Activated B cell treated with CpG ODN at 0.5 μM for 24 hours (primary cell): Measurements from ENCODE around the gene FOXP1. TPM values are rescaled to one million over a fixed set of nuclear protein-coding genes. Genes with fewer than 3 reads are reported as not detected.

ENCODE experiments used
- ATAC-seq: fragments of 200-7000 bp; cut with Tn5 transposase; one replicate; pipeline ENCODE4 v1.10.0; 2021; ENCODE audit warnings: low read depth, mild to moderate bottlenecking, moderate library complexity
- CTCF ChIA-PET: fragments of 350-600 bp; sonication (Branson Sonifier 250); formaldehyde crosslinking; loops from one replicate; lab custom pipeline; 2021; ENCODE audit warnings: antibody characterized with exemption; lab: Charles Lee
- POLR2A ChIA-PET: fragments of 350-600 bp; sonication (Branson Sonifier 250); formaldehyde crosslinking; loops from one replicate; lab custom pipeline; 2021; ENCODE audit warnings: antibody characterized with exemption; lab: Charles Lee
- DNase-seq: peaks from one replicate; pipeline ENCODE4 v3.0.0; 2022
- H3K27ac Mint-ChIP-seq: one replicate; pipeline ENCODE4 v1.8.0; 2020; ENCODE audit warnings: mixed read lengths
- H3K27me3 Mint-ChIP-seq: one replicate; pipeline ENCODE4 v1.8.0; 2021; ENCODE audit warnings: mixed read lengths
- H3K36me3 Mint-ChIP-seq: one replicate; pipeline ENCODE4 v1.8.0; 2021; ENCODE audit warnings: low read depth, mixed read lengths
- H3K4me1 Mint-ChIP-seq: one replicate; pipeline ENCODE4 v1.8.0; 2021; ENCODE audit warnings: mixed read lengths
- H3K4me3 Mint-ChIP-seq: one replicate; pipeline ENCODE4 v1.8.0; 2020; ENCODE audit warnings: mild to moderate bottlenecking, mixed read lengths
- H3K9me3 Mint-ChIP-seq: one replicate; pipeline ENCODE4 v1.8.0; 2020; ENCODE audit warnings: mixed read lengths
- CTCF ChIP-seq: fragments of 200-600 bp; IDR thresholded peaks from one replicate; pipeline ENCODE4 v1.8.0; 2022; ENCODE audit warnings: antibody characterized with exemption, mild to moderate bottlenecking
- intact Hi-C: fragments of 100-400 bp; cut with micrococcal nuclease; formaldehyde crosslinking; loops from one replicate; pipeline ENCODE4 v1.15.1; 2024
- total RNA-seq: library from RNA; stranded (reverse); gene quantifications from 2 replicates; pipeline ENCODE4 v1.2.3, GENCODE V29; 2022

The FOXP1 gene
- total RNA-seq, 1 donor from 2014 or later = 563 TPM

GRCh38 chr3:71621825-71622537 is 38.5 kb upstream of the FOXP1 start:
- no peak for TF ChIP-seq CTCF
- POLR2A ChIA-PET = no interaction called here
- CTCF ChIA-PET = no interaction called here
- H3K9me3 Mint-ChIP-seq = peaks cover 6% of the 10 kb centered on the region
- ATAC-seq = no peak
- no peak overlapping the region for H3K4me3 Mint-ChIP-seq
- no peaks in the 10 kb centered on the region for H3K4me1 Mint-ChIP-seq
- no peak for DNase-seq
- H3K36me3 Mint-ChIP-seq = no peaks in the 10 kb centered on the region
- intact Hi-C loops = no loop called here
- peaks cover 4% of the 10 kb centered on the region for H3K27me3 Mint-ChIP-seq
- no peak overlapping the region for H3K27ac Mint-ChIP-seq

GRCh38 chr3:71618538-71618937 is 35.0 kb upstream of the FOXP1 start:
- intact Hi-C loops = no loop called here

GRCh38 chr3:71616571-71617021 is 33.1 kb upstream of the FOXP1 start:
- CTCF ChIA-PET = no interaction called here
- ATAC-seq (no peak), DNase-seq (no peak)
- peaks cover 2% of the 10 kb centered on the region for H3K4me1 Mint-ChIP-seq
- POLR2A ChIA-PET = no interaction called here
- H3K4me3 Mint-ChIP-seq = no peak overlapping the region
- intact Hi-C loops = no loop called here
- peaks cover 5% of the 10 kb centered on the region for H3K27me3 Mint-ChIP-seq
- H3K27ac Mint-ChIP-seq = no peak overlapping the region
- H3K36me3 Mint-ChIP-seq = no peaks in the 10 kb centered on the region
- no peak for TF ChIP-seq CTCF
- H3K9me3 Mint-ChIP-seq = peaks cover 4% of the 10 kb centered on the region

More at GRCh38 chr3:71618538-71618937, 35.0 kb upstream of the FOXP1 start:
- DNase-seq (no peak), ATAC-seq (no peak)
- CTCF ChIA-PET = no interaction called here
- POLR2A ChIA-PET = no interaction called here
- no peak for TF ChIP-seq CTCF
- Mint-ChIP-seq H3K27ac (no peak overlapping the region), H3K4me1 (peaks cover 2% of the 10 kb centered on the region), H3K4me3 (no peak overlapping the region), H3K27me3 (peaks cover 4% of the 10 kb centered on the region), H3K9me3 (no peaks in the 10 kb centered on the region), H3K36me3 (no peaks in the 10 kb centered on the region)

- Mint-ChIP-seq H3K27me3 (peaks cover 3% of the 10 kb centered on the region), H3K9me3 (peaks cover 4% of the 10 kb centered on the region), H3K27ac (no peak overlapping the region), H3K36me3 (no peaks in the 10 kb centered on the region), H3K4me1 (peaks cover 2% of the 10 kb centered on the region), H3K4me3 (no peak overlapping the region)
- DNase-seq (no peak), ATAC-seq (no peak)
- ChIA-PET CTCF (no interaction called here), POLR2A (no interaction called here)
- intact Hi-C loops = no loop called here
- no peak for TF ChIP-seq CTCF
Observed at GRCh38 chr3:71614869-71615268, 31.3 kb upstream of the FOXP1 start.

- peaks cover 4% of the 10 kb centered on the region for H3K9me3 Mint-ChIP-seq
- DNase-seq (no peak), ATAC-seq (no peak)
- H3K27ac Mint-ChIP-seq = no peak overlapping the region
- no peaks in the 10 kb centered on the region for H3K36me3 Mint-ChIP-seq
- POLR2A ChIA-PET = no interaction called here
- CTCF ChIA-PET = no interaction called here
- no peak for TF ChIP-seq CTCF
- H3K4me1 Mint-ChIP-seq = peaks cover 2% of the 10 kb centered on the region
- intact Hi-C loops = no loop called here
- no peak overlapping the region for H3K4me3 Mint-ChIP-seq
- H3K27me3 Mint-ChIP-seq = peaks cover 3% of the 10 kb centered on the region
Observed at GRCh38 chr3:71614426-71614825, 30.9 kb upstream of the FOXP1 start.
